ENCODE results near the gene ING4.
A peak's percentile ranks its signal among the peaks of the same experiment; 100 is the strongest.

ING4 gene

GRCh38 chr12:6605421-6606330, 57.2 kb downstream of the ING4 start:
- DNase-seq, result peak; percentile 56

GRCh38 chr12:6604259-6605029, 58.5 kb downstream of the ING4 start:
- no peak for DNase-seq

GRCh38 chr12:6603095-6603567, 59.8 kb downstream of the ING4 start:
- DNase-seq, result peak; percentile 48

GRCh38 chr12:6602526-6602925, 60.4 kb downstream of the ING4 start:
- no peak for DNase-seq

Data from CD4-positive, alpha-beta T cell treated with Interleukin-15 for 1 hour (primary cell).